Measurements from ENCODE around the gene SMPX.
"Not testable (repeated sequence)": the region's sequence is repeated elsewhere in the genome, so short reads cannot be mapped to it uniquely, and the experiment has no call there.

Gene SMPX

DNA sequence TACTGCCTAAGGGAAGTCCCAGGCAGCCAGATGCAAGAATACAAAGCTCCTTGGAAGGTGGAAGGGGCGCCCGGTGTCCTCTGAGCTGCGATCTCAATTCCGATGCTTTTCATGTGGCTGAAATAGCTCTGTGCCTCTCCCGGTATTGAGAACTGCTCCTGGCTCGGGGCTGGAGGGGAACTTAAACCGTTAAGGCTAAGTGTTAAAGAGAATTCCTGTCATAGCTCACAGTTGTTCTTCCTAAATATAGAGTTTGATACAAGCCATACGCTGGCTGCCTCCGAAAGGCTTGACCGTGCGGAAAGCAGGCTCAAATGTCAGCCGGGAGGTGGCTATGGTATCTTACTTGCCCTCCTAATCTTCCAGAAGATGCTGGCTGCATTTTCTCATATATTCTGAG is at the start of gene SMPX:
TSS of gene SMPX (minus strand) at position 157 of the 400 bp plus-strand sequence. CDS start 3,826 bp downstream, outside the sequence.
- no peak for DNase-seq (ENCODE audit: low spot score)

GRCh38 chrX:21806691-21807090 is 48.8 kb upstream of the SMPX start:
- DNase-seq (ENCODE audit: low spot score): no peak

GRCh38 chrX:21802839-21803238 is 44.9 kb upstream of the SMPX start:
- DNase-seq (ENCODE audit: low spot score): no peak

- DNase-seq (ENCODE audit: low spot score): no peak
Measured at GRCh38 chrX:21802054-21802670, 44.2 kb upstream of the SMPX start.

DNA sequence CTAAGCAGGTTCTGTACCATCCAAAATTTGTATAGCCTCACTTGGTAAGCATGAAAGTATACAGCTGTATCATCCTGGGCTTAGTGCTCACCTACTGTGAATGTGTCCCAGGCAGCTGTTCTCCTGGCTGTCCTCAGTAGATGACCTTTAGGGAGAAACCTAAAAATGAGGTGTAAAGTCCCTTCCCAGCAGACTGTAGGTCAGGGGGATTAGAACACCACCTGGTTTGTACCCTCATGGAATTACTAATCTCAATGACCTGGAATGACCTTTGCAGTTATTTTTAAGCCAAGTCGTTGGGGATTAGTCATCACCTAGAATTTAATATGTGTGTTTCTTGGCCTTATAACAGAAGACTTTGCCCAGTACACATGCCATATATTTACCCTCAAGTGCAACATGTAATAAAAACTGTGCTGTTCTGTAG is 42.4 kb upstream of the SMPX start:
- DNase-seq (ENCODE audit: low spot score): no peak

GRCh38 chrX:21799767-21800166 is 41.9 kb upstream of the SMPX start:
- no peak for DNase-seq (ENCODE audit: low spot score)

DNA sequence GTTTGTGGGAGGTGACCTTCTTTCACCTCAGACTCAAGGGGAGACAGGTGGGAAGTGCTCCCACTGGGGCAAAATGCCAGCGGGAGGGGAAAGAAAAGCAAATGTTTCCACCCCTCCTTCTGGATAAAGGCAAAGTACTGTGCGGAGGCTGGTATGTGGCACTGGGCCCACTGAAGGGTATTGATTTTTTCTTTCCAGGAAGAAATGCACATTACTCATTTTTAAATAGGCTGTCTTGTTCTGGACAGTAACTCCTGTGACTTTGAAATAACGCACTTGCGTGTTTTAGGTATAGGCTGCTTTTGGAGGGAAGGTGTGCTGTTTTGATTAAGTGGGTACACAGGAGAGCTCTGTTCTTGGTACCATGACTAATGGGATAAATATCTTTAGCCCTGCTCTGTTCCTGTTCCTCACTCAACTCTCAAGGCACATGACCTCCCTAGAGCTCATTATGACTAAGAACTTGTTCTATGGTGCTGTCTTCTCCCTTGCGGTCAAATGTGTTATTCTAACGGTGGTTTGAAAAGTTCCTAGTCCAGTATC is 40.8 kb upstream of the SMPX start:
- no peak for DNase-seq (ENCODE audit: low spot score)

- DNase-seq (ENCODE audit: low spot score): no peak
Measured at GRCh38 chrX:21781976-21782375, 24.1 kb upstream of the SMPX start.

DNA sequence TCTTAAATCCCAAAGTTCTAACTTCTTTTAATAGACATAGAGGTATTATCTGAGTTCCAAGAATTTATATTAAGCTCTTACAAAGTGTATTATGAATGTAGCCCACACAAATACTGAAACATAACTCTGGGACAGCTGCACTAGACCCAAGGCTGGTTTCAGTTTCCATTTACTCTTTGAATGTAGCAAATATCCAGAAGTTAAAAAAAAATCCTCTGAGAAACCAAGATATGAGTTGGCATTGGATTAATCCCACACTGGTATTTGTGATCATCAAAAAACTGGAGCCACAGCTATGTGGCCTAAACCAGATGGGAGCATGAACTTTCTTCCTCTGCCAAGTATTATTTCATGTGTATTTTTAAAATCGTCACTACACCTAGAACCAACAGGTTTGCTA is 23.6 kb upstream of the SMPX start:
- no peak for DNase-seq (ENCODE audit: low spot score)

GRCh38 chrX:21779095-21779494 is 21.2 kb upstream of the SMPX start:
- DNase-seq (ENCODE audit: low spot score): no peak

DNA sequence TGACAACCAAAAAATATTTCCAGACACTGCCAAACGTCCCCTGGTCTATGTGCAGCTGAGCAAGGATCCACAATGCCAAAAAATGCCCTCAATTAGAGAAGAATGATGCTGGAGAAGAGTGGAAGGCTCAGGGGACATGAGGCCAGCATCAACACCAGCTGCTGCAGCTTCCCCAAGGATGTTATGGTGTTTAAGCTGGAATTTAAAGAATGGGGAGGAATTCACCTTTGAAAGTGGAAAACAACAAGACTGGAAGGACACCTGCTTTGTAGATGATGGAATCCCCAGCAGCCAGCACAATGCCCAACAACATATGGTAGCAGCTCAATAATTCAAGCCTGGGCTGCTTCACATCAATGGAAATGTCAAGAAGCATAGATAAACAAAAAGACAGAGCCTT is 20.3 kb upstream of the SMPX start:
- DNase-seq (ENCODE audit: low spot score): no peak

GRCh38 chrX:21775128-21775527 is 17.2 kb upstream of the SMPX start:
- DNase-seq (ENCODE audit: low spot score): not testable (repeated sequence)

- not testable (repeated sequence) for DNase-seq (ENCODE audit: low spot score)
Measured at GRCh38 chrX:21773036-21773435, 15.1 kb upstream of the SMPX start.

DNA sequence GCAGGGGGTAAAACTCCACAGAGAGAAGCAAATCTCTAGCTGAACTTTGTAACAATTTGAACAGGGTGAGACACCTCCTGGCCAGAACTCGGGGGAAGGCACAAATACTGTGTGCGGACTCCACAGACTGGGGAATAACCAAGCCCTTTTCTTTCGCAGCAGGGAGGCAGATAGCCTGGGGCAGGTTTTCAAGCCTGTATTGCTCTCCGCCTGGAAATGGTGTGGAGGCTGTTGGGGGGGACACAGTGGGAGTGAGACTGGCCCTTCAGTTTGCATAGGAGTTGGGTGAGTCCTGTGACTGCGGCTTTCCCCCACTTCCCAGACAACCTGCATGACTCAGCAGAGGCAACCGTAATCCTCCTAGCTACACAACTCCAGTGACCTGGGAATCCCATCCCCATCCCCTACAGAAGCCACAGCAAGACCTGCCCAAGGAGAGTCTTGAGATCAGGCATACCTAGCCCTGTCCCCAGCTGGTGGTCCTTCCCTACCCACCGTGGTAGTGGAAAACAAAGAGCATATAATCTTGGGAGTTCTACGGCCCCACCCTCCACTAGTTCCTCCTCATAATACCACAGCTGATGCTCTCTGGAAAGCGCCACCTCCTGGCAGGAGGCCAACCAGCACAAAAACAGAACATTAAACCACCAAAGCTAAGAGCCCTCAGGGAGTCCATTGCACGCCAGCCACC is 12.9 kb upstream of the SMPX start:
- DNase-seq (ENCODE audit: low spot score): no peak

DNA sequence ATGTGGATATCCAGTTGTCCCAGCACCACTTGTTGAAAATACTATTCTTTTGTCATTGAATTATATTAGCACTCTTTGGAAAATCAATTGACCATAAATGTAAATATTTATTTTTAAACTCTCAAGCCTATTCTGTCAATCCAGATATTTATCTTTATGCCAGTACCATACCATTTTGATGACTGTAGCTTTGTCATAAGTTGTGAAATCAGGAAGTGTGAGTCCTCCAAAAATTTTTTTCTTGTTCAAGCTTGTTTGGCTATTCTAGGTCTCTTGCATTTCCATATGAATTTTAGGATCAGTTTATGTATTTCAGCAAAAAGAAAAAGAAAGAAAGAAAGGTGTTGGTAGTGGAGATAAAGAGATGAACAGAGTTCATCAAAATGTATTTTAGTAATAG is 8.2 kb upstream of the SMPX start:
- no peak for DNase-seq (ENCODE audit: low spot score)

DNA sequence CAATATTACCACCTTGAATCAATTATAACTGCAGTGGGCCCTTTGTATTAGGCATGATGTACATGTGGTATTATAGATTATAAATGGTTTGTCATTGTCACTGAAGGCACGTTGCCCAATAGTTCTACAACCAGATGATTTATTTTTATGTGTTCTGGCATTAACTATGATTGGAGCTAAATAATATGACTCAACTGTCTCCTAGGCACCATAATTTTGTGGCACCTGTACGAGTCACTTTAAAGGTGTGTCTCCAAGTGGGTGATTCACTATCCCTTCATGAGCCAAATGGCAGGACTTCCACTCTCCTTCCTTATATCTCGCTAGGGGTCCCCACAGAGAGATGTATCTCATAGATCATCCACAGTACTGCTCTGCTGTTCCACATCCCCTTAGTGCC is 6.1 kb upstream of the SMPX start:
- no peak for DNase-seq (ENCODE audit: low spot score)

GRCh38 chrX:21758488-21758887 is 572 bp upstream of the SMPX start:
- DNase-seq (ENCODE audit: low spot score): no peak

DNA sequence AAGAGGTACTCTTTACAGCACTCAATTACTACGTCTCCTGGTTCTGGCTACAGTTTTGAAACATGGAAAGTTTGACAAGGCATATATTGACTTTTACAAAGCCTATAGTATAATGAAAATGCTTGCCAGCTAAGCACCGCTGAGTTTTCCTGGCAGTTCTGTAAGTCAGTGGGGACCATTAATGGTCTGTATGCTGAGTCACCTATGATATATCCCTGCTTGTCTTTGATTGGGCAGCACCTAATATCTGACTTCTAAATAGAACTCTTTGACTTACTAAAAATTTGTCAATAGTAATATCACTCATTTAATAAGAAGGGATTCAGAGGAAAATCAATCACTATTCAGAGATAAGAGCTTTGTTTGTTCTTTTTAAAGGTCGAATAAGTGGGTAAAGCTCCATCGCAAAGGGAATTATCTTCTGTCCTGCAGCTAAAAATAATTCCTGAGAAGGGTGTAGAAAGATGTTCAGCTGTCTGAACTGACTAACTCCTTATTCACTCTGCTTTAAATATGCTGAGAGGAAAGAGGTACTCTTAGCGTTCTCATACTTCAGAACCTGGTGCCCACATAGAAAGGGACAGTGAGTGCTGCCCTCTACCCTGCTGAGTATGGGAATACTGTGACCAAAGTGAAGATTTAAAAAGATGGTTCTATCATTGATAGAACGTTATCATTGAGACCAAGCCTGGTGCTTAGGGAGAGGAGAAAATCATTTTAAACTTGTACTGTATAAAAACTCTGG is 959 bp downstream of the SMPX start:
- no peak for DNase-seq (ENCODE audit: low spot score)

GRCh38 chrX:21749924-21750323 is 8.0 kb downstream of the SMPX start:
- DNase-seq (ENCODE audit: low spot score): no peak

DNA sequence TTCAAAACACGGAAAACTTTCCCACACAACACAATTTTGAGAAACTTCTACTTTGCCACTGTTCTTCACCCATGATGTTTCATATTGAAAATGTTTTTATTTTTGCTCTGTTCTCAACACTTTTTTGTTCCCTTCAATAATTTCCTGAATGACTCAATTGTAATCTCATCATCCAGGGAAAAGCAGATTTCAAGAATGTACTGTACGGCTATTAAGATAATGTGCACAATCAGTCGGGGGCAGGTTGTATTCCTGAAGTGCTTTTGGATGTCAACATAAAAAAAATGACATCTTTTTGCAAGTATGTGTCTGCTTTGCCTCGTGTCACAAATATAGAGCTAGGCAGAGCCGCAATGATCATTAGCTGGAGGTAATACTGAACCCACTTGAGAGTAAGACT is 9.7 kb downstream of the SMPX start:
- DNase-seq (ENCODE audit: low spot score): no peak

DNA sequence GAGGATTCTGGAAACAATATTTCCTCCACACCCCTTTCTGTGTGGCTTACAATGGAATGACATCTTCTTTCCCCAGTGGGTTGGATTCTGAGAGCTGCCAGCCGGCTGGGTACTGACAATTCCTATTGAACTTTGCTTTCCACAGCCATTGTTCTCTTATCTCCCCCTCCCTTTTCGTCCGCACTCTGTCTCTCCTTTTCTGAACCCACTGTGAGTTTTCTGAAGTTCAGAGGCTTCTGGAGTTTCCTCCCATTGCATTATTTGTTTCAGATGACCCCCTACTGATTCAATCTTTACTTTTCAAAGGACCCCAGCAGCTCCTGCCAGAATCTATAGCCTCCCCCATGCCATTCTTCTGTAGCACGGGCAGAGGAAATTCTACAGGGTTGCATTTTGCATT is 10.4 kb downstream of the SMPX start:
- no peak for DNase-seq (ENCODE audit: low spot score)

DNA sequence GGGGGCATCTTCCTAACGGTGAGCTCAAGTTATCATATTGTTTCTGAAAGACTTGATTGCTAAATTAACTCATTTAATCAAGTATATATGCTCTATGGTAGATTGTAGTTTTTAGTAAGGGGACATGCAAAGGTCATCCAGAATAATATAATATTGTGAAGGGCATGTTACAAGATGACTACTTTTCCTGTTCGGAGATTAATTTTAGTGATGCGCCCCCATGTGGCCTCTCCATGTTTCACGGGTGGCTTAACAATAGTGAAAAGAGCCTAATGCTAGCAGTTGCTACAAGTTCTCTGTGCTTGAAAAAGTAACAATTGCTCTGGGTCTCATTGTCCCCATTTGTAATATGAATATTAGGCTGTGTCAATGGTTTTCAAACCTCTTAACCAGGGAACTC is 12.2 kb downstream of the SMPX start:
- peak; percentile 21 for DNase-seq (ENCODE audit: low spot score)

DNA sequence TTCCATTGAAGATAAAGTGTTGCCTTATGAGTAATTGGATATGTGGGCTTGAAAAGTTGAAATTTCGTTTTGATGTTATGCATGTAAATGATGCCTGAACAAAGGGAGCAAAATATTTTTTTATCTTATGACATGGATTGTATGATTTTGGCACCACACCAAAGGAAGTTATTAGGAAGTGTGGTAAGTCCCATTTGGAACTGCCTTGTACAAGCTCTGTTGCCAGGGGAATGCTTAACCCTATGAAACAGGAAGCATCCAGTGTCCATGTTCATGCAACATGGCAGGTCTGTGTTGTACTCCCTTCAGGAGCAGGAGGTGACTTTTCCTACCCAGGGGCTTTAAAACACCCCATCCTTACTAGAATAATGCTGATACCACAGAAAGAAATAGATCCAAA is 13.2 kb downstream of the SMPX start:
- no peak for DNase-seq (ENCODE audit: low spot score)

Data from AG08396 (cell line).